BJ (cell line): ENCODE results near the gene RGS3. TPM values are rescaled to one million over a fixed set of nuclear protein-coding genes. Genes with fewer than 3 reads are reported as not detected.

Source experiments
- CTCF ChIA-PET: fragments of 350-600 bp; formaldehyde crosslinking; extraction: SDS; loops from one replicate; lab custom pipeline; 2021; ENCODE audit warnings: antibody characterized with exemption, inconsistent platforms; lab: Yijun Ruan, JAX
- POLR2A ChIA-PET: fragments of 300-600 bp; sonication (Branson Sonifier 250); formaldehyde crosslinking; extraction: SDS; loops from one replicate; lab custom pipeline; 2021; ENCODE audit warnings: antibody characterized with exemption; lab: Charles Lee
- DNase-seq: peaks from one replicate; pipeline ENCODE4 v3.0.0-alpha.2; 2011; ENCODE audit warnings: low read depth
- H3K27me3 ChIP-seq: 2 replicates; pipeline ENCODE4 v1.6.0; 2011; ENCODE audit warnings: low read length; ENCODE audit not compliant: control insufficient read depth, insufficient read depth
- H3K36me3 ChIP-seq: 2 replicates; pipeline ENCODE4 v1.5.1; 2011; ENCODE audit warnings: low read length; ENCODE audit not compliant: control insufficient read depth, insufficient read depth
- H3K4me3 ChIP-seq: 2 replicates; pipeline ENCODE4 v1.5.1; 2011; ENCODE audit warnings: low read depth, mild to moderate bottlenecking, control low read depth, low read length
- CTCF ChIP-seq: IDR thresholded peaks from 2 replicates; pipeline ENCODE4 v1.5.1; 2011; ENCODE audit warnings: low read depth, mild to moderate bottlenecking, control low read depth, inconsistent platforms, low read length, moderate library complexity; ENCODE audit not compliant: insufficient read depth
- polyA plus RNA-seq: library from polyadenylated mRNA; depleted of rRNA; stranded (reverse); fragments of >200 nt; gene quantifications from 2 replicates; pipeline ENCODE4 v1.2.3, GENCODE V29; 2011; rRNA removed

The RGS3 gene
- polyA plus RNA-seq, 1 experiment, result 66.4 TPM

- Histone ChIP-seq H3K4me3 (no peak overlapping the region), H3K27me3 (peaks cover 3% of the 10 kb centered on the region; the same call in 1 of the 2 replicates), H3K36me3 (no peaks in the 10 kb centered on the region)
- DNase-seq, result no peak
- POLR2A ChIA-PET, result no interaction called here
- CTCF ChIA-PET, result interaction anchor here (2.0 to 26.1 kb wide), 2 partner anchors 10 to 53 kb away, joined by 8 to 1084 read pairs; no protein-coding TSS in a partner anchor
- TF ChIP-seq CTCF, result no peak
These were observed 181.9 kb downstream of the RGS3 start for GRCh38 chr9:113645227-113645977.

- CTCF ChIA-PET, result interaction anchor here (2.0 to 26.1 kb wide), 2 partner anchors 9 to 53 kb away, joined by 8 to 1084 read pairs; no protein-coding TSS in a partner anchor
- Histone ChIP-seq H3K27me3 (peaks cover 3% of the 10 kb centered on the region; the same call in 1 of the 2 replicates), H3K4me3 (no peak overlapping the region), H3K36me3 (no peaks in the 10 kb centered on the region)
- POLR2A ChIA-PET, result no interaction called here
- TF ChIP-seq CTCF, result no peak
- DNase-seq, result no peak
These were observed 182.4 kb downstream of the RGS3 start for GRCh38 chr9:113645978-113646253.

- ChIA-PET CTCF (interaction anchor here (2.0 to 26.1 kb wide), 2 partner anchors 9 to 54 kb away, joined by 8 to 1084 read pairs; no protein-coding TSS in a partner anchor), POLR2A (no interaction called here)
- TF ChIP-seq CTCF, result no peak
- H3K4me3 ChIP-seq, result no peak overlapping the region
- peaks cover 3% of the 10 kb centered on the region; the same call in 1 of the 2 replicates for H3K27me3 ChIP-seq
- DNase-seq, result no peak
- no peaks in the 10 kb centered on the region for H3K36me3 ChIP-seq
These were observed 183.0 kb downstream of the RGS3 start for GRCh38 chr9:113646491-113646890.

Other genes starting within 250 kb of the RGS3 start
- 29.2 and 45.0 TPM in 2 replicates for gene FKBP15, start 242.4 kb upstream of the RGS3 start, polyA plus RNA-seq
- gene SLC31A1, start 242.2 kb upstream of the RGS3 start, polyA plus RNA-seq, result 25.7 and 36.6 TPM in 2 replicates
- gene CDC26, start 188.2 kb upstream of the RGS3 start, polyA plus RNA-seq, result 11.1 and 33.2 TPM in 2 replicates
- 16.6 and 18.3 TPM in 2 replicates for gene PRPF4, start 188.1 kb upstream of the RGS3 start, polyA plus RNA-seq
- gene RNF183, start 160.4 kb upstream of the RGS3 start, polyA plus RNA-seq, result not detected in 2 replicates
- gene WDR31, start 123.5 kb upstream of the RGS3 start, polyA plus RNA-seq, result 1.6 and 2.0 TPM in 2 replicates
- gene BSPRY, start 114.2 kb upstream of the RGS3 start, polyA plus RNA-seq, result not detected in 2 replicates
- gene HDHD3, start 86.7 kb upstream of the RGS3 start, polyA plus RNA-seq, result 8.8 and 14.2 TPM in 2 replicates
- 9.2 and 9.5 TPM in 2 replicates for gene ALAD, start 62.4 kb upstream of the RGS3 start, polyA plus RNA-seq
- 29.3 and 47.3 TPM in 2 replicates for gene POLE3, start 53.1 kb upstream of the RGS3 start, polyA plus RNA-seq
- 0.23 and 0.49 TPM in 2 replicates for gene C9orf43, start 53.0 kb upstream of the RGS3 start, polyA plus RNA-seq